HepG2 (cell line): ENCODE results near the gene SRRM3. TPM values are rescaled to one million over a fixed set of nuclear protein-coding genes. Genes with fewer than 3 reads are reported as not detected.

ENCODE experiments used
- AGO2 ChIP-seq: fragments of 200-400 bp; formaldehyde crosslinking; optimal IDR thresholded peaks from 2 replicates; pipeline ENCODE3; 2017; ENCODE audit warnings: mild to moderate bottlenecking, low read depth, low read length, moderate library complexity
- ARNT ChIP-seq: fragments of 450-650 bp; IDR thresholded peaks from 2 replicates; pipeline ENCODE4 v1.6.1; 2017
- BHLHE40 ChIP-seq: IDR thresholded peaks from 2 replicates; pipeline ENCODE4 v1.6.1; 2011; ENCODE audit warnings: low read length, improper control_type of control experiment
- GABPA ChIP-seq, 2 experiments: IDR thresholded peaks; 2 replicates each; pipeline ENCODE4 v1.6.1; 2011 to 2016; ENCODE audit warnings: low read depth in 2 of 2, low read length in 1 of 2, missing biosample characterization in 1 of 2, missing genetic modification characterization in 1 of 2
- GATAD2A ChIP-seq: IDR thresholded peaks from 2 replicates; pipeline ENCODE4 v1.6.1; 2016
- ISL2 ChIP-seq: sonication (generic); formaldehyde crosslinking; IDR thresholded peaks from 2 replicates; pipeline ENCODE4 v1.5.0; 2020; ENCODE audit warnings: missing genetic modification reagents
- KAT2B ChIP-seq: fragments of 150-350 bp; IDR thresholded peaks from 2 replicates; pipeline ENCODE4 v1.6.1; 2014; ENCODE audit warnings: low read depth, low read length, borderline replicate concordance
- KMT2A ChIP-seq: sonication (generic); formaldehyde crosslinking; IDR thresholded peaks from 2 replicates; pipeline ENCODE4 v1.4.0; 2020; ENCODE audit warnings: missing genetic modification reagents
- MED1 ChIP-seq: sonication (generic); formaldehyde crosslinking; IDR thresholded peaks from 2 replicates; pipeline ENCODE4 v1.4.0; 2020; ENCODE audit warnings: missing genetic modification reagents
- MLX ChIP-seq: IDR thresholded peaks from 2 replicates; pipeline ENCODE4 v1.6.1; 2016
- NKX3-1 ChIP-seq: sonication (generic); formaldehyde crosslinking; IDR thresholded peaks from 2 replicates; pipeline ENCODE4 v1.5.0; 2020; ENCODE audit warnings: missing genetic modification reagents
- NR2C2 ChIP-seq: sonication (generic); formaldehyde crosslinking; IDR thresholded peaks from 2 replicates; pipeline ENCODE4 v1.4.0; 2020; ENCODE audit warnings: missing genetic modification reagents, mild to moderate bottlenecking, moderate library complexity, borderline replicate concordance
- NR2F2 ChIP-seq: IDR thresholded peaks from 2 replicates; pipeline ENCODE4 v1.6.1; 2012; ENCODE audit warnings: low read depth, inconsistent platforms, borderline replicate concordance
- PHF8 ChIP-seq: sonication (generic); formaldehyde crosslinking; IDR thresholded peaks from 2 replicates; pipeline ENCODE4 v1.5.0; 2020; ENCODE audit warnings: missing genetic modification reagents
- RAD51 ChIP-seq: fragments of 450-650 bp; IDR thresholded peaks from 2 replicates; pipeline ENCODE4 v1.6.1; 2016; ENCODE audit warnings: borderline replicate concordance
- SP5 ChIP-seq: IDR thresholded peaks from 2 replicates; pipeline ENCODE4 v1.6.1; 2016; ENCODE audit warnings: low read depth, borderline replicate concordance
- TEAD3 ChIP-seq: optimal IDR thresholded peaks from 2 replicates; pipeline ENCODE3; 2016; ENCODE audit warnings: borderline replicate concordance
- YEATS2 ChIP-seq: sonication (generic); formaldehyde crosslinking; IDR thresholded peaks from 2 replicates; pipeline ENCODE4 v1.4.0; 2020; ENCODE audit warnings: missing genetic modification reagents, borderline replicate concordance
- ZFP1 ChIP-seq: IDR thresholded peaks from 2 replicates; pipeline ENCODE4 v1.6.1; 2016
- ZFP36L1 ChIP-seq: sonication (generic); formaldehyde crosslinking; IDR thresholded peaks from 2 replicates; pipeline ENCODE4 v1.8.0; 2022; ENCODE audit warnings: mild to moderate bottlenecking, missing genetic modification reagents, moderate library complexity
- ZIK1 ChIP-seq: sonication (generic); formaldehyde crosslinking; IDR thresholded peaks from 2 replicates; pipeline ENCODE4 v1.5.0; 2020; ENCODE audit warnings: mild to moderate bottlenecking, low read depth, missing genetic modification reagents, borderline replicate concordance
- ZNF124 ChIP-seq: sonication (generic); formaldehyde crosslinking; IDR thresholded peaks from 2 replicates; pipeline ENCODE4 v1.4.0; 2020; ENCODE audit warnings: missing genetic modification reagents
- ZNF275 ChIP-seq: sonication (generic); formaldehyde crosslinking; IDR thresholded peaks from 2 replicates; pipeline ENCODE4 v1.8.0; 2022; ENCODE audit warnings: missing genetic modification reagents, mild to moderate bottlenecking, inconsistent platforms, borderline replicate concordance
- ZNF280D ChIP-seq: sonication (generic); formaldehyde crosslinking; IDR thresholded peaks from 2 replicates; pipeline ENCODE4 v1.5.1; 2020; ENCODE audit warnings: mild to moderate bottlenecking, missing genetic modification reagents
- ZNF326 ChIP-seq: sonication (generic); formaldehyde crosslinking; IDR thresholded peaks from 2 replicates; pipeline ENCODE4 v1.4.0; 2020; ENCODE audit warnings: missing genetic modification reagents, borderline replicate concordance
- ZNF350 ChIP-seq: sonication (generic); formaldehyde crosslinking; IDR thresholded peaks from 2 replicates; pipeline ENCODE4 v1.4.0; 2020; ENCODE audit warnings: mild to moderate bottlenecking, low read depth, missing genetic modification reagents, borderline replicate concordance
- ZNF383 ChIP-seq: sonication (generic); formaldehyde crosslinking; IDR thresholded peaks from 2 replicates; pipeline ENCODE4 v1.4.0; 2020; ENCODE audit warnings: missing genetic modification reagents, mild to moderate bottlenecking, borderline replicate concordance
- ZNF564 ChIP-seq: sonication (generic); formaldehyde crosslinking; IDR thresholded peaks from 2 replicates; pipeline ENCODE4 v1.8.1; 2023; ENCODE audit warnings: mild to moderate bottlenecking, missing genetic modification reagents
- ZNF678 ChIP-seq: sonication (generic); formaldehyde crosslinking; IDR thresholded peaks from 2 replicates; pipeline ENCODE4 v1.4.0; 2020; ENCODE audit warnings: mild to moderate bottlenecking, missing genetic modification reagents
- polyA plus RNA-seq, 8 experiments: library from polyadenylated mRNA; depleted of rRNA in 3 of 8; stranded (reverse) in 7 of 8; unstranded in 1 of 8; fragments of >200 nt; fragmentation: Illumina TruSeq in 4 of 8; extraction: Trizol in 4 of 8; gene quantifications; 2 replicates each; pipeline versions ENCODE4 v1.2.1 to v1.2.3, GENCODE V29; 2011 to 2016; ENCODE audit warnings: low read depth in 4 of 8, missing spikeins in 1 of 8, mixed read lengths in 1 of 8; ENCODE audit not compliant: insufficient read depth in 1 of 8
- total RNA-seq, 5 experiments: library from RNA; depleted of rRNA; stranded (reverse); fragments of >200 nt; fragmentation: Illumina TruSeq; extraction: Trizol; gene quantifications; 2 replicates each; pipeline ENCODE4 v1.2.3, GENCODE V29; 2016; ENCODE audit warnings: low read depth in 1 of 5

SRRM3 gene
- total and polyA plus RNA-seq, 2 of the 13 experiments (the other 11 are each of a cell fraction or from before 2014, with no cell fraction given): 0.13 to 0.54 TPM

- no peak for TF ChIP-seq MLX
- TF ChIP-seq SP5 (CRISPR knock-in tag): peak; percentile 79
- TF ChIP-seq ZNF275 (CRISPR knock-in tag): no peak
- peak; percentile 43; the same call in 1 of the 2 replicates for TF ChIP-seq KMT2A (CRISPR knock-in tag)
- no peak for TF ChIP-seq NKX3-1 (CRISPR knock-in tag)
- TF ChIP-seq KAT2B: no peak
- TF ChIP-seq ARNT: no peak
- TF ChIP-seq GABPA (IDR thresholded peaks at IDR 0.05; ENCODE audit: low read depth, low read length): no peak
- peak; percentile 26; the same call in 1 of the 2 replicates for TF ChIP-seq GABPA (CRISPR knock-in tag; IDR thresholded peaks at IDR 0.05; ENCODE audit: low read depth)
- TF ChIP-seq ZNF383 (CRISPR knock-in tag): no peak
- no peak for TF ChIP-seq NR2F2
- TF ChIP-seq PHF8: peak; percentile 46; the same call in 1 of the 2 replicates
- TF ChIP-seq NR2C2 (CRISPR knock-in tag): no peak
- TF ChIP-seq ZNF326 (CRISPR knock-in tag): no peak
- no peak for TF ChIP-seq AGO2
- TF ChIP-seq ISL2 (CRISPR knock-in tag): peak; percentile 73; the same call in 1 of the 2 replicates
- TF ChIP-seq GATAD2A (CRISPR knock-in tag): peak; percentile 83
- TF ChIP-seq ZNF350 (CRISPR knock-in tag): peak; percentile 66
- TF ChIP-seq ZNF564 (CRISPR knock-in tag): no peak
- peak; percentile 90 for TF ChIP-seq TEAD3 (CRISPR knock-in tag)
- peak; percentile 92; the same call in 1 of the 2 replicates for TF ChIP-seq ZNF124
- TF ChIP-seq ZNF280D (CRISPR knock-in tag): 0 out of 2 replicates have a peak, but pooled peaks have one; percentile 52
- TF ChIP-seq ZNF678: no peak
- peak; percentile 70; the same call in 1 of the 2 replicates for TF ChIP-seq ZFP1 (CRISPR knock-in tag)
- TF ChIP-seq YEATS2: peak; percentile 86; the same call in 1 of the 2 replicates
- peak; percentile 73; the same call in 1 of the 2 replicates for TF ChIP-seq MED1 (CRISPR knock-in tag)
- TF ChIP-seq RAD51: no peak
- peak; percentile 63; the same call in 1 of the 2 replicates for TF ChIP-seq BHLHE40
- no peak for TF ChIP-seq ZFP36L1
- peak; percentile 79; the same call in 1 of the 2 replicates for TF ChIP-seq ZIK1 (CRISPR knock-in tag)
Measured at GRCh38 chr7:76314042-76314721, 112.5 kb downstream of the SRRM3 start (continued).
